Frontal cortex (tissue), 1 donor: Measurements from ENCODE around the gene YBEY. TPM values are rescaled to one million over a fixed set of nuclear protein-coding genes. Genes with fewer than 3 reads are reported as not detected.

ENCODE experiments used
- total RNA-seq: library from RNA; depleted of rRNA; stranded (reverse); fragments of >200 nt; gene quantifications from one replicate; pipeline ENCODE4 v1.2.3, GENCODE V29; 2014

The YBEY gene
- total RNA-seq, 1 donor from 2014 or later: 13.0 TPM

Other genes with a start within 250 kb of the YBEY start
- gene COL6A2, start 188.2 kb upstream of the YBEY start, total RNA-seq: 15.5 TPM
- 0.41 TPM for gene FTCD, start 130.8 kb upstream of the YBEY start, total RNA-seq
- 4.9 TPM for gene SPATC1L, start 101.9 kb upstream of the YBEY start, total RNA-seq
- 39.5 TPM for gene LSS, start 57.6 kb upstream of the YBEY start, total RNA-seq
- gene MCM3AP, start 731 bp upstream of the YBEY start, total RNA-seq: 67.7 TPM
- gene C21orf58, start 37.5 kb downstream of the YBEY start, total RNA-seq: 3.7 TPM
- 15.5 TPM for gene PCNT, start 37.8 kb downstream of the YBEY start, total RNA-seq
- 26.1 TPM for gene DIP2A, start 172.5 kb downstream of the YBEY start, total RNA-seq